IMR-90 (cell line): Measurements from ENCODE around the gene NPFFR1. TPM values are rescaled to one million over a fixed set of nuclear protein-coding genes. Genes with fewer than 3 reads are reported as not detected.
A peak's percentile ranks its signal among the peaks of the same experiment; 100 is the strongest.

ENCODE experiments used
- ATAC-seq: fragments of 200-7000 bp; cut with Tn5 transposase; 2 replicates; pipeline ENCODE4 v1.9.1; 2020; ENCODE audit warnings: low read depth, mild to moderate bottlenecking, moderate library complexity
- BruUV-seq: library from RNA; stranded (reverse); fragments of 400-500 nt; replicated peaks from 2 replicates; lab custom pipeline; 2021; lab: Mats Ljungman, UMichigan
- CTCF ChIA-PET: fragments of 300-600 bp; formaldehyde crosslinking; extraction: SDS; loops from one replicate; lab custom pipeline; 2021; ENCODE audit warnings: antibody characterized with exemption; lab: Yijun Ruan, JAX
- POLR2A ChIA-PET: fragments of 300-600 bp; sonication (Branson Sonifier 250); formaldehyde crosslinking; loops from one replicate; lab custom pipeline; 2022; ENCODE audit warnings: antibody characterized with exemption; ENCODE audit not compliant: unreplicated experiment; lab: Charles Lee
- DNase-seq: peaks from one replicate; pipeline ENCODE4 v3.0.0; 2013
- H2AFZ ChIP-seq: replicated peaks from 2 replicates; pipeline ENCODE3; 2013; ENCODE audit warnings: low read length, mild to moderate bottlenecking; ENCODE audit not compliant: poor library complexity
- H2AK5ac ChIP-seq: 2 replicates; pipeline ENCODE4 v1.6.1; 2013; ENCODE audit warnings: low read depth, low read length, inconsistent platforms
- H2AK9ac ChIP-seq: replicated peaks from 2 replicates; pipeline ENCODE3; 2013; ENCODE audit warnings: mild to moderate bottlenecking, low read depth, low read length, moderate library complexity; ENCODE audit not compliant: poor library complexity
- H2BK120ac ChIP-seq: 2 replicates; pipeline ENCODE4 v1.6.1; 2013; ENCODE audit warnings: low read depth, low read length, inconsistent platforms
- H2BK15ac ChIP-seq: 3 replicates; pipeline ENCODE4 v1.6.1; 2013; ENCODE audit warnings: low read depth, low read length, inconsistent platforms
- H2BK20ac ChIP-seq: 2 replicates; pipeline ENCODE4 v1.6.1; 2013; ENCODE audit warnings: low read depth, mild to moderate bottlenecking, inconsistent platforms, low read length, moderate library complexity
- H2BK5ac ChIP-seq: 2 replicates; pipeline ENCODE4 v1.6.1; 2013; ENCODE audit warnings: mild to moderate bottlenecking, low read depth, low read length, inconsistent platforms; ENCODE audit not compliant: poor library complexity, severe bottlenecking
- H3K14ac ChIP-seq: replicated peaks from 2 replicates; pipeline ENCODE4 v1.6.1; 2013; ENCODE audit warnings: low read depth, low read length, inconsistent platforms
- H3K18ac ChIP-seq: 2 replicates; pipeline ENCODE4 v1.6.1; 2013; ENCODE audit warnings: low read depth, low read length, control low read depth
- H3K23ac ChIP-seq: 2 replicates; pipeline ENCODE4 v1.6.1; 2013; ENCODE audit warnings: low read depth, low read length, inconsistent platforms
- H3K27ac ChIP-seq: 2 replicates; pipeline ENCODE4 v1.5.1; 2013; ENCODE audit warnings: mild to moderate bottlenecking, control low read depth, low read length; ENCODE audit not compliant: insufficient read depth
- H3K27me3 ChIP-seq: 2 replicates; pipeline ENCODE4 v1.6.1; 2013; ENCODE audit warnings: low read length; ENCODE audit not compliant: control insufficient read depth, insufficient read depth
- H3K36me3 ChIP-seq: 2 replicates; pipeline ENCODE4 v1.6.1; 2013; ENCODE audit warnings: low read length, mixed read lengths; ENCODE audit not compliant: control insufficient read depth, insufficient read depth
- H3K4ac ChIP-seq: 2 replicates; pipeline ENCODE4 v1.6.1; 2013; ENCODE audit warnings: low read depth, low read length, inconsistent platforms
- H3K4me1 ChIP-seq: 2 replicates; pipeline ENCODE4 v1.6.1; 2013; ENCODE audit warnings: low read length, mixed read lengths; ENCODE audit not compliant: control insufficient read depth, insufficient read depth
- H3K4me2 ChIP-seq: 2 replicates; pipeline ENCODE4 v1.6.1; 2013; ENCODE audit warnings: low read depth, mild to moderate bottlenecking, control low read depth, low read length, moderate library complexity
- H3K4me3 ChIP-seq: 2 replicates; pipeline ENCODE4 v1.5.1; 2013; ENCODE audit warnings: low read depth, mild to moderate bottlenecking, control low read depth, low read length, moderate library complexity; ENCODE audit not compliant: insufficient read depth
- H3K56ac ChIP-seq: 2 replicates; pipeline ENCODE4 v1.6.1; 2013; ENCODE audit warnings: low read length, inconsistent platforms; ENCODE audit not compliant: insufficient read depth; ENCODE audit errors: extremely low read depth
- H3K79me1 ChIP-seq, 2 experiments: 2 replicates each; pipeline ENCODE4 v1.6.1; 2013; ENCODE audit warnings: low read length in 2 of 2, inconsistent platforms in 1 of 2, low read depth in 1 of 2
- H3K9ac ChIP-seq: 2 replicates; pipeline ENCODE4 v1.6.1; 2013; ENCODE audit warnings: low read depth, low read length, control low read depth
- H3K9me1 ChIP-seq: 2 replicates; pipeline ENCODE4 v1.6.1; 2013; ENCODE audit warnings: low read length, inconsistent platforms; ENCODE audit not compliant: insufficient read depth
- H3K9me3 ChIP-seq: 2 replicates; pipeline ENCODE4 v1.6.1; 2013; ENCODE audit warnings: low read length; ENCODE audit not compliant: control insufficient read depth, insufficient read depth
- H4K20me1 ChIP-seq: 2 replicates; pipeline ENCODE4 v1.6.1; 2013; ENCODE audit warnings: low read length, inconsistent platforms; ENCODE audit not compliant: insufficient read depth
- H4K5ac ChIP-seq: 2 replicates; pipeline ENCODE4 v1.6.1; 2013; ENCODE audit warnings: mild to moderate bottlenecking, low read depth, low read length, control low read depth
- H4K8ac ChIP-seq, 2 experiments: 2 replicates each; pipeline ENCODE4 v1.6.1; 2013; ENCODE audit warnings: low read depth in 2 of 2, low read length in 2 of 2, control low read depth in 1 of 2, inconsistent platforms in 1 of 2
- H4K91ac ChIP-seq: 2 replicates; pipeline ENCODE4 v1.6.1; 2013; ENCODE audit warnings: low read depth, low read length, inconsistent platforms; ENCODE audit not compliant: insufficient read depth
- BHLHE40 ChIP-seq: fragments of 150-350 bp; IDR thresholded peaks from 2 replicates; pipeline ENCODE4 v1.6.1; 2016; ENCODE audit warnings: mild to moderate bottlenecking, low read depth, low read length
- CEBPB ChIP-seq: IDR thresholded peaks from 2 replicates; pipeline ENCODE4 v1.6.1; 2012; ENCODE audit warnings: low read depth, low read length, improper control_type of control experiment
- FOS ChIP-seq: fragments of 150-350 bp; IDR thresholded peaks from 2 replicates; pipeline ENCODE4 v1.6.1; 2016; ENCODE audit warnings: low read depth, low read length
- MXI1 ChIP-seq: IDR thresholded peaks from 2 replicates; pipeline ENCODE4 v1.6.1; 2012; ENCODE audit warnings: low read depth, mild to moderate bottlenecking, low read length, moderate library complexity, borderline replicate concordance
- POLR2A ChIP-seq: IDR thresholded peaks from 2 replicates; pipeline ENCODE4 v1.6.1; 2012; ENCODE audit warnings: mild to moderate bottlenecking, low read depth, low read length
- RAD21 ChIP-seq: IDR thresholded peaks from 2 replicates; pipeline ENCODE4 v1.6.1; 2012; ENCODE audit warnings: low read length, improper control_type of control experiment
- RFX5 ChIP-seq: IDR thresholded peaks from 2 replicates; pipeline ENCODE4 v1.8.0; 2012; ENCODE audit warnings: low read depth, mild to moderate bottlenecking, low read length, moderate library complexity
- SMC3 ChIP-seq: fragments of 150-350 bp; IDR thresholded peaks from 2 replicates; pipeline ENCODE4 v1.6.1; 2016; ENCODE audit warnings: low read depth, mild to moderate bottlenecking, antibody characterized with exemption, low read length, moderate library complexity
- USF2 ChIP-seq: fragments of 150-350 bp; IDR thresholded peaks from 2 replicates; pipeline ENCODE4 v1.6.1; 2017; ENCODE audit warnings: mild to moderate bottlenecking, antibody characterized with exemption, low read length, low read depth
- WGBS, 2 experiments: methylation state at CpG; one replicate each; pipeline versions ENCODE4 v1.1.5 to v1.1.7; 2013; ENCODE audit warnings: missing lambda C conversion rate in 2 of 2; ENCODE audit not compliant: insufficient read length in 1 of 2; ENCODE audit errors: extremely low coverage in 2 of 2; 5-methylcytosine and 5-hydroxymethylcytosine counted together
- dilution Hi-C: fragments of 300-500 bp; cut with HindIII; formaldehyde crosslinking; loops from one replicate; pipeline ENCODE4 v1.14.3; 2018; ENCODE audit warnings: low sequenced_read_pairs; ENCODE audit not compliant: unreplicated experiment
- in situ Hi-C: fragments of 300-500 bp; cut with MboI; formaldehyde crosslinking; loops from 3 replicates; pipeline ENCODE4 v1.14.3; 2019; ENCODE audit warnings: low sequenced_read_pairs, inconsistent platforms, mixed read lengths
- intact Hi-C: fragments of 100-400 bp; cut with micrococcal nuclease; formaldehyde crosslinking; loops from 2 replicates; pipeline ENCODE4 v1.10.0; 2022
- polyA plus RNA-seq, 3 experiments: library from polyadenylated mRNA; depleted of rRNA; stranded (reverse); fragments of >200 nt; gene quantifications; 2 replicates each; pipeline ENCODE4 v1.2.3, GENCODE V29; 2012; ENCODE audit warnings: low replicate concordance in 1 of 3
- total RNA-seq: library from RNA; depleted of rRNA; stranded (reverse); fragments of >200 nt; gene quantifications from 2 replicates; pipeline ENCODE4 v1.2.3, GENCODE V29; 2012
- TF ChIP-seq, protein P1 (sequence below): fragments of 150-350 bp; IDR thresholded peaks from 2 replicates; pipeline ENCODE4 v1.6.1; 2016; ENCODE audit warnings: low read depth, mild to moderate bottlenecking, low read length, moderate library complexity, borderline replicate concordance
- TF ChIP-seq, protein P2 (sequence below): conservative IDR thresholded peaks from 2 replicates; pipeline ENCODE4 v1.5.1; 2012; ENCODE audit warnings: mild to moderate bottlenecking, low read depth, low read length, improper control_type of control experiment

The NPFFR1 gene
- total and polyA plus RNA-seq, 2 of the 4 experiments (the other 2 are of a cell fraction), result not detected

GRCh38 chr10:70221030-70221429 lies 62.8 kb downstream of the NPFFR1 start:
- no peak overlapping the region for H3K4me3 ChIP-seq
- POLR2A ChIA-PET, result no interaction called here
- H3K4me1 ChIP-seq, result peaks cover 1% of the 10 kb centered on the region; the same call in 1 of the 2 replicates
- H4K20me1 ChIP-seq, result peaks cover 14% of the 10 kb centered on the region
- H2AK9ac ChIP-seq, result no peak overlapping the region
- peak overlapping the region; percentile 76 for H2BK5ac ChIP-seq
- H4K5ac ChIP-seq, result no peak overlapping the region; the same call in 1 of the 2 replicates
- peaks cover 5% of the 10 kb centered on the region for H3K36me3 ChIP-seq
- H2BK15ac ChIP-seq, result no peak overlapping the region
- H3K27me3 ChIP-seq, result no peaks in the 10 kb centered on the region
- no peak overlapping the region for H3K27ac ChIP-seq
- 0 out of 2 replicates have a peak, but pooled peaks cover 3% of the 10 kb centered on the region for H3K9me1 ChIP-seq
- dilution Hi-C loops (no loop called here), in situ Hi-C loops (no loop called here), intact Hi-C loops (loop anchor here (1.0 to 5.0 kb wide), 3 partner anchors 110 to 321 kb away; no protein-coding TSS in a partner anchor)
- no peak overlapping the region; the same call in 1 of the 2 replicates for H3K23ac ChIP-seq
- no peak overlapping the region for H4K91ac ChIP-seq
- CTCF ChIA-PET, result interaction anchor here (1.0 to 4.5 kb wide), 3 partner anchors 11 to 237 kb away, joined by 3 to 61 read pairs (median 8); no protein-coding TSS in a partner anchor
- H3K56ac ChIP-seq, result no peak overlapping the region
- H3K14ac ChIP-seq, result no peak overlapping the region
- DNase-seq, result no peak
- H2BK120ac ChIP-seq, result no peak overlapping the region
- H3K4me2 ChIP-seq, result no peak overlapping the region
- no peak overlapping the region for H3K9ac ChIP-seq
- no peak overlapping the region for H3K18ac ChIP-seq
- no peaks in the 10 kb centered on the region for H3K9me3 ChIP-seq
- no peak overlapping the region for H2BK20ac ChIP-seq
- BruUV-seq, result no TSS peak
- peaks cover 16 to 38% of the 10 kb centered on the region in 2 experiments for H3K79me1 ChIP-seq
- no peak overlapping the region for H2AK5ac ChIP-seq
- ATAC-seq, result no peak
- H3K4ac ChIP-seq, result no peak overlapping the region
- no peak overlapping the region for H2AFZ ChIP-seq
- no peak overlapping the region for H4K8ac ChIP-seq
- TF ChIP-seq, protein P1, sequence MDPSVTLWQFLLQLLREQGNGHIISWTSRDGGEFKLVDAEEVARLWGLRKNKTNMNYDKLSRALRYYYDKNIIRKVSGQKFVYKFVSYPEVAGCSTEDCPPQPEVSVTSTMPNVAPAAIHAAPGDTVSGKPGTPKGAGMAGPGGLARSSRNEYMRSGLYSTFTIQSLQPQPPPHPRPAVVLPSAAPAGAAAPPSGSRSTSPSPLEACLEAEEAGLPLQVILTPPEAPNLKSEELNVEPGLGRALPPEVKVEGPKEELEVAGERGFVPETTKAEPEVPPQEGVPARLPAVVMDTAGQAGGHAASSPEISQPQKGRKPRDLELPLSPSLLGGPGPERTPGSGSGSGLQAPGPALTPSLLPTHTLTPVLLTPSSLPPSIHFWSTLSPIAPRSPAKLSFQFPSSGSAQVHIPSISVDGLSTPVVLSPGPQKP, result no peak
- no peak for TF ChIP-seq POLR2A
- TF ChIP-seq BHLHE40, result no peak
- no peak for TF ChIP-seq RAD21
- TF ChIP-seq, protein P2, sequence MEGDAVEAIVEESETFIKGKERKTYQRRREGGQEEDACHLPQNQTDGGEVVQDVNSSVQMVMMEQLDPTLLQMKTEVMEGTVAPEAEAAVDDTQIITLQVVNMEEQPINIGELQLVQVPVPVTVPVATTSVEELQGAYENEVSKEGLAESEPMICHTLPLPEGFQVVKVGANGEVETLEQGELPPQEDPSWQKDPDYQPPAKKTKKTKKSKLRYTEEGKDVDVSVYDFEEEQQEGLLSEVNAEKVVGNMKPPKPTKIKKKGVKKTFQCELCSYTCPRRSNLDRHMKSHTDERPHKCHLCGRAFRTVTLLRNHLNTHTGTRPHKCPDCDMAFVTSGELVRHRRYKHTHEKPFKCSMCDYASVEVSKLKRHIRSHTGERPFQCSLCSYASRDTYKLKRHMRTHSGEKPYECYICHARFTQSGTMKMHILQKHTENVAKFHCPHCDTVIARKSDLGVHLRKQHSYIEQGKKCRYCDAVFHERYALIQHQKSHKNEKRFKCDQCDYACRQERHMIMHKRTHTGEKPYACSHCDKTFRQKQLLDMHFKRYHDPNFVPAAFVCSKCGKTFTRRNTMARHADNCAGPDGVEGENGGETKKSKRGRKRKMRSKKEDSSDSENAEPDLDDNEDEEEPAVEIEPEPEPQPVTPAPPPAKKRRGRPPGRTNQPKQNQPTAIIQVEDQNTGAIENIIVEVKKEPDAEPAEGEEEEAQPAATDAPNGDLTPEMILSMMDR, result no peak
- no peak for TF ChIP-seq USF2
- TF ChIP-seq RFX5, result no peak
- no peak for TF ChIP-seq FOS
- TF ChIP-seq MXI1, result no peak
- no peak for TF ChIP-seq CEBPB
- TF ChIP-seq SMC3, result no peak
- no CpG with 5 or more reads among the region's 1 CpG for WGBS, 2 experiments
